ENCODE measurements around the gene PBX3.

- no peak for TF ChIP-seq CTCF (conservative IDR thresholded peaks at IDR 0.05 in 1 of 2, IDR thresholded peaks at IDR 0.05 in 1 of 2; ENCODE audit: extremely low read depth in 1 of 2, insufficient read depth in 1 of 2, low read depth in 1 of 2, low read length in 2 of 2)
- TF ChIP-seq EZH2 (IDR thresholded peaks at IDR 0.05; ENCODE audit: borderline replicate concordance, low read length) = no peak
These were observed 253.8 kb downstream of the PBX3 start for GRCh38 chr9:126000731-126001580.
